GM12878 (cell line): ENCODE results near the gene HSD17B10. TPM values are rescaled to one million over a fixed set of nuclear protein-coding genes. Genes with fewer than 3 reads are reported as not detected.

Experiments used
- CREB1 ChIP-seq: IDR thresholded peaks from 2 replicates; pipeline ENCODE4 v1.6.1; 2012; ENCODE audit warnings: low read depth, mild to moderate bottlenecking, inconsistent platforms
- LARP7 ChIP-seq: fragments of 450-650 bp; IDR thresholded peaks from 2 replicates; pipeline ENCODE4 v1.6.1; 2017; ENCODE audit warnings: mild to moderate bottlenecking
- MXI1 ChIP-seq: fragments of 150-350 bp; IDR thresholded peaks from 2 replicates; pipeline ENCODE4 v1.6.1; 2011; ENCODE audit warnings: low read depth, mild to moderate bottlenecking, inconsistent platforms, low read length, improper control_type of control experiment
- NBN ChIP-seq: fragments of 450-650 bp; IDR thresholded peaks from 2 replicates; pipeline ENCODE4 v1.6.1; 2016
- YY1 ChIP-seq: IDR thresholded peaks from 2 replicates; pipeline ENCODE4 v1.6.1; 2011; ENCODE audit warnings: low read depth, mild to moderate bottlenecking, low read length
- polyA plus RNA-seq, 11 experiments: library from polyadenylated mRNA; depleted of rRNA in 4 of 11; unstranded in 6 of 11; stranded (reverse) in 5 of 11; fragments of >200 nt; fragmentation: Nextera tagmentation in 4 of 11; fragmentation: Illumina TruSeq in 1 of 11; extraction: Ambion mirVana in 4 of 11; extraction: Trizol in 1 of 11; gene quantifications; 1 replicate in 1 of 11; 2 replicates in 10 of 11; pipeline versions ENCODE4 v1.2.1 to v1.2.3, GENCODE V29; 2011 to 2016; ENCODE audit warnings: inconsistent platforms in 2 of 11, missing spikeins in 2 of 11, low read depth in 1 of 11
- total RNA-seq, 4 experiments: library from RNA; depleted of rRNA in 3 of 4; stranded (reverse); fragments of >200 nt in 3 of 4; fragmentation: Illumina TruSeq in 1 of 4; extraction: Trizol in 1 of 4; gene quantifications; 2 replicates each; pipeline versions ENCODE4 v1.2.1 to v1.2.3, GENCODE V29; 2013 to 2021
- TF ChIP-seq, protein P1 (sequence below): IDR thresholded peaks from 2 replicates; pipeline ENCODE4 v1.6.1; 2012; ENCODE audit warnings: improper control_type of control experiment, low read depth, low read length; ENCODE audit not compliant: insufficient replicate concordance

HSD17B10 gene
- total and polyA plus RNA-seq, 10 of the 15 experiments (the other 5 are each of a cell fraction or from before 2014, with no cell fraction given), result 43.7 to 313 (median 187) TPM

DNA sequence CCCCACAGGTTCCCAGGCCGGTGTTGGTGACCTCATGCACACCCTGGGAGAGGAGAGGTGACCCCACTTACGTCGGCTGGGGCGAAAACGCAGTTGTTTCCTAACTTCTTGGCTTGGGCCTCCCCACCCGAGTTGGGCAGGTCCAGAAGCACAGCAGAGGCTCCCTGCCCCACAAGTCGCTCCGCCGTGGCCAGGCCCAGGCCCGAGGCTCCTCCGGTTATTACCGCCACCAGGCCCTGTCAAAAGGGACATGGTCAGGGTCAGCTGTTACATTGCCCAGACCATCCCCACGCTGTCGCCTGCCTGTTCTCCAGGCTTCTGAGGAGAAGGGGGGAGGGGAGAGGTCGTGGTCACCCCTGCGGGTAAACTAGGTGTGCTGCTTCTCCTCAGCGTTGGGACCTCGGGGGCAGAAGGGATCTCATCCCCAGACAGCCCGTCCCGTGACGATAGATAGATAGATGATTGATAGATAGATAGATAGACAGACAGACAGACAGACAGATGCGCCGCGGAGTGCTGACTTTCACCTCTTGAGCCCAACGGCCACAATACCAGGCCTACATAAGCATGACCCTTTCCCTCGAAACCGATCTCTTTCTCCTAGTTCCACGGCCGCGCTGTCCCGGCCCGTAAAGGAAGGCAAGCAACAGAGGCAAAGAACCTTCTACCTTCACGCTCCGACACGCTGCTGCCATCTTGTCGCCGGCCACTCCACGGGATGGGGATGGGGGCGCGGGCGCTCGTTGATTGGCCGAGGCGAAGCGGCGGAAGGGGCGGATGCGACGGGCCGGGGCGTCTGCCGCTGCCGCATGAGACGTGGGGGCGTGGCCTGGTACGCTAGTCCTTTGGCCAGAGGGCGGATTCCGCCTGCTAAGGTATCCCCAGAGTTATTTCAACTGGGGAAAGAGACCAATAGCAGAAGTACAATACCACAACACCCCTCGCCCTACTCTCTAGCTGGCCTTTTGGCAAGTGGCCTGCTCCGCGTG, at the start of gene HSD17B10 (continued):
- TF ChIP-seq MXI1 (peak; percentile 86), CREB1 (peak; percentile 42; the same call in 1 of the 2 replicates), YY1 (peak; percentile 94), NBN (0 out of 2 replicates have a peak, but pooled peaks have one; percentile 55), LARP7 (peak; percentile 37; the same call in 1 of the 2 replicates)
- TF ChIP-seq, protein P1, sequence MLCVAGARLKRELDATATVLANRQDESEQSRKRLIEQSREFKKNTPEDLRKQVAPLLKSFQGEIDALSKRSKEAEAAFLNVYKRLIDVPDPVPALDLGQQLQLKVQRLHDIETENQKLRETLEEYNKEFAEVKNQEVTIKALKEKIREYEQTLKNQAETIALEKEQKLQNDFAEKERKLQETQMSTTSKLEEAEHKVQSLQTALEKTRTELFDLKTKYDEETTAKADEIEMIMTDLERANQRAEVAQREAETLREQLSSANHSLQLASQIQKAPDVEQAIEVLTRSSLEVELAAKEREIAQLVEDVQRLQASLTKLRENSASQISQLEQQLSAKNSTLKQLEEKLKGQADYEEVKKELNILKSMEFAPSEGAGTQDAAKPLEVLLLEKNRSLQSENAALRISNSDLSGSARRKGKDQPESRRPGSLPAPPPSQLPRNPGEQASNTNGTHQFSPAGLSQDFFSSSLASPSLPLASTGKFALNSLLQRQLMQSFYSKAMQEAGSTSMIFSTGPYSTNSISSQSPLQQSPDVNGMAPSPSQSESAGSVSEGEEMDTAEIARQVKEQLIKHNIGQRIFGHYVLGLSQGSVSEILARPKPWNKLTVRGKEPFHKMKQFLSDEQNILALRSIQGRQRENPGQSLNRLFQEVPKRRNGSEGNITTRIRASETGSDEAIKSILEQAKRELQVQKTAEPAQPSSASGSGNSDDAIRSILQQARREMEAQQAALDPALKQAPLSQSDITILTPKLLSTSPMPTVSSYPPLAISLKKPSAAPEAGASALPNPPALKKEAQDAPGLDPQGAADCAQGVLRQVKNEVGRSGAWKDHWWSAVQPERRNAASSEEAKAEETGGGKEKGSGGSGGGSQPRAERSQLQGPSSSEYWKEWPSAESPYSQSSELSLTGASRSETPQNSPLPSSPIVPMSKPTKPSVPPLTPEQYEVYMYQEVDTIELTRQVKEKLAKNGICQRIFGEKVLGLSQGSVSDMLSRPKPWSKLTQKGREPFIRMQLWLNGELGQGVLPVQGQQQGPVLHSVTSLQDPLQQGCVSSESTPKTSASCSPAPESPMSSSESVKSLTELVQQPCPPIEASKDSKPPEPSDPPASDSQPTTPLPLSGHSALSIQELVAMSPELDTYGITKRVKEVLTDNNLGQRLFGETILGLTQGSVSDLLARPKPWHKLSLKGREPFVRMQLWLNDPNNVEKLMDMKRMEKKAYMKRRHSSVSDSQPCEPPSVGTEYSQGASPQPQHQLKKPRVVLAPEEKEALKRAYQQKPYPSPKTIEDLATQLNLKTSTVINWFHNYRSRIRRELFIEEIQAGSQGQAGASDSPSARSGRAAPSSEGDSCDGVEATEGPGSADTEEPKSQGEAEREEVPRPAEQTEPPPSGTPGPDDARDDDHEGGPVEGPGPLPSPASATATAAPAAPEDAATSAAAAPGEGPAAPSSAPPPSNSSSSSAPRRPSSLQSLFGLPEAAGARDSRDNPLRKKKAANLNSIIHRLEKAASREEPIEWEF, result no peak
- TF ChIP-seq, all 136 proteins: peak for 26
